ES-I3 (cell line): Measurements from ENCODE around the gene PHLDB1.

Experiments used
- H3K36me3 ChIP-seq: 2 replicates; pipeline ENCODE4 v1.6.1; 2013; ENCODE audit warnings: mild to moderate bottlenecking, low read length, control low read depth, moderate library complexity; ENCODE audit not compliant: insufficient read depth
- H3K4me1 ChIP-seq: 2 replicates; pipeline ENCODE4 v1.6.1; 2013; ENCODE audit warnings: mild to moderate bottlenecking, control low read depth, low read length; ENCODE audit not compliant: insufficient read depth
- H3K9ac ChIP-seq: 2 replicates; pipeline ENCODE4 v1.6.1; 2013; ENCODE audit warnings: low read depth, mild to moderate bottlenecking, low read length, moderate library complexity
- H3K9me3 ChIP-seq: 2 replicates; pipeline ENCODE4 v1.6.1; 2013; ENCODE audit warnings: mild to moderate bottlenecking, low read length, moderate library complexity; ENCODE audit not compliant: control insufficient read depth, insufficient read depth

PHLDB1 gene

GRCh38 chr11:118694771-118695170 is 87.4 kb downstream of the PHLDB1 start:
- Histone ChIP-seq H3K36me3 (no peaks in the 10 kb centered on the region), H3K9ac (no peak overlapping the region), H3K9me3 (no peaks in the 10 kb centered on the region), H3K4me1 (peaks cover 16% of the 10 kb centered on the region)

GRCh38 chr11:118696673-118697226 is 89.3 kb downstream of the PHLDB1 start:
- Histone ChIP-seq H3K4me1 (peaks cover 15% of the 10 kb centered on the region), H3K9me3 (no peaks in the 10 kb centered on the region), H3K9ac (no peak overlapping the region), H3K36me3 (no peaks in the 10 kb centered on the region)

GRCh38 chr11:118697346-118697745 is 89.9 kb downstream of the PHLDB1 start:
- Histone ChIP-seq H3K4me1 (peaks cover 9% of the 10 kb centered on the region), H3K9ac (no peak overlapping the region), H3K36me3 (no peaks in the 10 kb centered on the region), H3K9me3 (0 out of 2 replicates have a peak, but pooled peaks cover under 1% of the 10 kb centered on the region)

GRCh38 chr11:118699506-118700220 is 92.2 kb downstream of the PHLDB1 start:
- Histone ChIP-seq H3K9ac (no peak overlapping the region), H3K9me3 (0 out of 2 replicates have a peak, but pooled peaks cover 2% of the 10 kb centered on the region), H3K4me1 (no peaks in the 10 kb centered on the region; the same call in 1 of the 2 replicates), H3K36me3 (no peaks in the 10 kb centered on the region)

- H3K9ac ChIP-seq = no peak overlapping the region
- peaks cover 2% of the 10 kb centered on the region; the same call in 1 of the 2 replicates for H3K9me3 ChIP-seq
- H3K36me3 ChIP-seq = no peaks in the 10 kb centered on the region
- H3K4me1 ChIP-seq = peaks cover 4% of the 10 kb centered on the region; the same call in 1 of the 2 replicates
Measured at GRCh38 chr11:118703563-118704106, 96.2 kb downstream of the PHLDB1 start.

- no peaks in the 10 kb centered on the region; the same call in 1 of the 2 replicates for H3K36me3 ChIP-seq
- peaks cover 4% of the 10 kb centered on the region; the same call in 1 of the 2 replicates for H3K4me1 ChIP-seq
- peaks cover 2% of the 10 kb centered on the region; the same call in 1 of the 2 replicates for H3K9me3 ChIP-seq
- no peak overlapping the region for H3K9ac ChIP-seq
Measured at GRCh38 chr11:118705111-118705741, 97.8 kb downstream of the PHLDB1 start.

- Histone ChIP-seq H3K9ac (no peak overlapping the region), H3K9me3 (peaks cover 2% of the 10 kb centered on the region; the same call in 1 of the 2 replicates), H3K36me3 (no peaks in the 10 kb centered on the region; the same call in 1 of the 2 replicates), H3K4me1 (peaks cover 4% of the 10 kb centered on the region; the same call in 1 of the 2 replicates)
Measured at GRCh38 chr11:118705791-118706545, 98.6 kb downstream of the PHLDB1 start.

- no peak overlapping the region for H3K9ac ChIP-seq
- no peaks in the 10 kb centered on the region; the same call in 1 of the 2 replicates for H3K36me3 ChIP-seq
Measured at GRCh38 chr11:118706546-118706825, 99.1 kb downstream of the PHLDB1 start.

More at GRCh38 chr11:118706546-118706825, 99.1 kb downstream of the PHLDB1 start:
- Histone ChIP-seq H3K9me3 (peaks cover 2% of the 10 kb centered on the region; the same call in 1 of the 2 replicates), H3K4me1 (peaks cover 4% of the 10 kb centered on the region; the same call in 1 of the 2 replicates)
